GM21737 (cell line): ENCODE data around the gene PRKAR1B.

ENCODE experiments used
- ATAC-seq: cut with Tn5 transposase; IDR thresholded peaks from one replicate; pipeline ENCODE4 v1.9.1; 2021; ENCODE audit warnings: mild to moderate bottlenecking, moderate library complexity; ENCODE audit not compliant: unreplicated experiment

The PRKAR1B gene

DNA sequence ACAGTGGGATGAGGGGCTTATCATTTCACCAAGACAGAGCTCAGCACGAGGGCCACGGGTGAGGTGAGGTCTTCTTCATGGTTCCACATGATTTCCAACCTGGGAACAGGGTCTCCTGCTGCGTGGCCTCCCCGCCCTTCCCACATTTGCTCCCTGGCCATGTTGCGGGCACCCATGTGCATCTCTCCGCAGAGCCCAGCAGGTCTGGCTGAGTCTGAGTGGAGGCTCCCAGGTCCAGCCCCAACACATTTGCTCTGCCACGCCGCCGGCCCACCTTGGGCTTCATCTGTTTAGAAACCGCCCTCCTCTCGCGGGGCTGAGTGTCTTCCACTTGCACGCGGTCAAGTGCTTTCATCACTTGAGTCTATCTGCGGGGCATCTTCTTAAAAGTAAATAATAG is 14.8 kb upstream of the PRKAR1B start:
- no peak for ATAC-seq

- ATAC-seq, result no peak
These were observed 14.2 kb upstream of the PRKAR1B start for GRCh38 chr7:741191-741671.

GRCh38 chr7:739983-740942 is 13.2 kb upstream of the PRKAR1B start:
- ATAC-seq, result no peak

- ATAC-seq, result no peak
These were observed 12.4 kb upstream of the PRKAR1B start for GRCh38 chr7:739455-739982.

- no peak for ATAC-seq
These were observed 11.8 kb upstream of the PRKAR1B start for GRCh38 chr7:738723-739454.

DNA sequence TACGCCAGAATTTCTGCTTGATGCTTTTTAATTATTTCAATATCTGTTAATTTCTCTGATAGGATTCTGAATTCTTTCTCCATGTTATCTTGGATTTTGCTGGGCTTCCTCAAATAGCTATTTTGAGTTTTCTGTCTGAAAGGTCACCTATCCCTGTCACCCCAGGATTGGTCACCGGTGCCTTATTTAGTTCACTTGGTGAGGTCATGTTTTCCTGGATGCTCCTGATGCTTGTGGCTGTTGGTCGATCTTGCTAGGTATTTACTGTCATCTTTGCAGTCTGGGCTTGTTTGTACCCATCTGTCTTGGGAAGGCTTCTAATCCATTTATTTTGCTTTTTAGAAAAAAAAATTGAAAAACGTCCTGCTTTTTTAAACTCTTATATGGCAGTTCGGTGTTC is 11.2 kb upstream of the PRKAR1B start:
- no peak for ATAC-seq

- no peak for ATAC-seq
These were observed 7.7 kb upstream of the PRKAR1B start for GRCh38 chr7:734808-735207.

GRCh38 chr7:734214-734613 is 7.1 kb upstream of the PRKAR1B start:
- ATAC-seq, result no peak

GRCh38 chr7:732556-732955 is 5.5 kb upstream of the PRKAR1B start:
- no peak for ATAC-seq

DNA sequence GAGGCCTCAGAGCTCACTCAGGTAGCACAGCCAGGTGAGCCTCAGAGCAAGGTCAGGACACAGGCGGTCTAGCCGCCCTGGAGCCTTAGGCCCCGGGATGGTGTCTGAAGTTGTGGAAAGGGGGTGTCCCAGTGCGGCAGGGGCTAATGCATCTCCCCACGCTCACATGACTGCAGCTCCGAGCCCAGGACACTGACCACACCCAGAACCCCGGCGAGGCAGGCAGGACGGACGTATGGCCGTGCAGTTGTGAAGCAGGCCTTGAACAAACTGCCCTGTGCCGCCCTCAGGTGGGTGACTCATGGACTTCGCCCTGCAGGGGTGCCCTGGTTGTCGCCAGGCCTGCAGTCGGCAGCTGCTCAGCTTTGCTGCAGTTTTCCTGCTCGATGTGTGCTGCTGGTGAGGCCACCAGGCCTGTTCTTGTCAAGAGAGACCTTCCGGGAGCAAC is 5.0 kb upstream of the PRKAR1B start:
- ATAC-seq, result no peak

DNA sequence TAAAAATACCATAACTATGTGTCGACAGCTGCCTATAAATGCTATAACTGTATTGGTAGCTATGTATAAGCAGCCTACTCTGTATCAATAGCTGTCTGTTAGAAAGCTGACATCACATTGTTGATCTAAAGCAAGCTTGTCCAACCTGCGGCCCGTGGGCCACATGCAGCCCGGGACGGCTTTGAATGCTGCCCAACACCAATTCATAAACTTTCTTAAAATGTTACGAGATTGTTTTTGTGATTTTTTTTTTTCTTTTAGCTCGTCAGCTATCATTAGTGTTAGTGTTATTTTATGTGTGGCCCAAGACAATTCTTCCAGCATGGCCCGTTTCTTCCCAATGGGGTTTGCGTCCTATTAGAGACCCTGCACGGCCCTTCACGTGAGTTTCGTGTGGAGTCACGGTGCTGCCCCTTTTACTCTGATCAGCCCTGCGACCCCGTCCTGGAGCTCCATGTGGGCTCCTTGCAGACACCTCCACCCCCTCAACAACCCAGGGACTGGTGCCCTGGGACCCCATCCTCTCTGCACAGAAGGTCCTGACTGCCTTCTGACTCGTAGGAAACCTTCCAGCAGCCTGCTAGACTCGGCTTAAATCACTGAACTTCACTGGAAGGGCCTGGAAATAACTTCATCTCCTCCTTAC is 4.5 kb upstream of the PRKAR1B start:
- no peak for ATAC-seq

DNA sequence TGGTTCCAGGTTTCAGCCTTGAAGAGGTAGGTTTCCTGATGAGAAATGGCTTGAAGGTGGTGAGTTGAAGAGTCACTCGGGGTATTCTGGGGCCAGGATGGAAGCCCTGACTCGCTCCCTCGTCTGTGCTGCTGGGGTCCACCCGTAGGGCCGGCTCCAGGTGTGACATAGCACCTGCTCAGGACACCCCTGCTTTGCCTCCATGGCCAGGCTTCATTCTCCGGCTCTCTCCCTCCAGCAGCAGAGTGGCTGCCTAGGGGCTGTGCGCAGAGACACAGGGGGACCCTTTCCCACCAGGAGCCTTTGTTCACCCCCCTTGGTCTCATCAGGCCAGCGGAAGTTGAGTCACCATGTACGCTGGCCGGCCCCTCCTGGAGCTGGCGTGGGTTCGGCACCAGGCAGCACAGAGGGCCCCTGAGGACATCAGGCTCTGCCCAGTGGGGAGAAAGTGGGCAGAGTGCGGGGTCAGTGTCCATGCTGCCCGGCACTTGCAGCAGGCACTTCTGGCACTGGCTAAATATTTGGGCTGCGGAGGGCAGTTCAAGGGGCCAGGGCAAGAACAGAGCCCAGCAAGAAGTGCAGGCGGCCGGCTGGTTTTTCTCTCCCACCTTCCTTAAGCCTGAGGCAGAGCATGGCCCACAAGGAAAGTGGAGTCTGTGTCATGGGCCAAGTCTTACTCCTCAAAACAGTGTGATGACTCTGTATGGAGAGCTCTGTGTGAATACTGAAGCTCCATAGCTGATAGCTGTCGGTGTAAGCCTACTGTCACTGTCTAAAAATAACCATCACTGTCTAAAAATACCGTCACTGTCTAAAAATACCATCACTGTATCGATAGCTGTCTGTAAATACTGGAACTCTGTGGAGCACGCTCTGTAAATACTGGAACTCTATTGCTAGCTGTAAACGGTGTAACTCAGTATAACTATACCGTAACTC is 3.7 kb upstream of the PRKAR1B start:
- ATAC-seq, result no peak

- ATAC-seq, result no peak
These were observed 2.3 kb upstream of the PRKAR1B start for GRCh38 chr7:729140-730000.

DNA sequence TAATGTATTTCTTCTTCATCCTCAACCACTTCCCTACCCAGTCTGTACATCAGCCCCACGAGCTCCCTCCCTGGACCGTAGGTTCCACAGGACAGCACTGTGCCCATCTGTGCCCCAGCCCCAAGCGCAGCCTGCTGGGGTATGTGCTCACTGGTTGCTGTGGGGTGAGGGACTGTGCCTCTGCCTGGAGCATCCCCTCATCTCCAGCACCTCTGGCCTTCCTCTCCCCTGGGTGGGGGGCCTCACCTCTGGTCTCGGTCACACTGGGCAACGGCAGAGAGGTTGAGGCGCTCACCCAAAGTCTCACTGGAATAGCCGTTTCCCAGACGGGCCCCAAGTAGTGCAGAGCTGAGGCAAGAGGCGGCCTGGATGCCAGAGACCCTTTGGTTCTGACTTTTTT is 1.5 kb upstream of the PRKAR1B start:
- ATAC-seq, result no peak

- ATAC-seq, result no peak
These were observed 852 bp upstream of the PRKAR1B start for GRCh38 chr7:727806-728460.

- ATAC-seq, result peak; percentile 31
These were observed 302 bp downstream of the PRKAR1B start for GRCh38 chr7:726854-727103.

DNA sequence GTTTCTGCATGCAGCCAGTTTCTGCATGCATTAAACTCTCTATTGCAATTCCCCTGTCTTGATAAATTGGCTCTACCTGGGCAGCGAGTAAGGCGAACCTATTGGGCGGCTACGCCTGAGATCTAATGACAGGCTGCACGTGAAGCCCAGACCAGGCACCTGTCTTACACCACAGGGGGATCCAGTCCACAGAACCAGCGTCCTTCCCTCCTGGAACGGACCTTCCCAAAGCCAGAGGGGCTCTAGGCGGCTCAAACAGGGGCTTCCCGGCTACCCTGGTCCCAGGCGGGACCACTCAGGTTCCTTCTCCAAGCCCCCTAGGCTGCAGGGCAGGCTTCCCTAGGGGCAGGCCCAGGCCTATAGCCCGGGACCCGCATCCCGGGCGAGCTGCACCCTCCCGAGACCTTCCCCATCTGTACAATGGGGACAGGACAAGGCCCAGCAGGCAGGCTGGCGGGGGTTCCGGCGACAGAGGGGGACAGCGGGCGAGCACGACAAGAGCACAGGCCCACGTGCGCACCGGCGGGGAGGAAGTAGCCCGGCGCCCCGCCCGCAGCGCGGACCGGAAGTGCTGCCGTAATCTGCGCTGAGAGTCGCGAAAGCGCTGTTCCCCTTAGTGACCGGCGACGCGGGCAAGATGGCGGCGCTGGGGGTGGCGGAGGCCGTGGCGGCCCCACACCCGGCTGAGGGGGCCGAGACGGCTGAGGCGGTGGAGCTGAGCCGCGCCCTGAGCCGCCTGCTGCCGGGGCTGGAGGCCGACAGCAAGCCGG is 812 bp downstream of the PRKAR1B start, which contains the start of gene DNAAF5:
Gene DNAAF5 (plus strand): TSS at position 616 of the 770 bp plus-strand sequence. CDS start 22 bp downstream, at position 638.
- ATAC-seq, result peak; percentile 78
